Mucosa of descending colon (tissue), 3 donors: ENCODE results near the gene SF3A1. TPM values are rescaled to one million over a fixed set of nuclear protein-coding genes. Genes with fewer than 3 reads are reported as not detected.

Source experiments
- ATAC-seq: fragments of 200-7000 bp; cut with Tn5 transposase; one replicate; pipeline ENCODE4 v1.9.1; 2020; ENCODE audit warnings: mild to moderate bottlenecking, moderate library complexity
- DNase-seq, 3 donors: peaks; one replicate each; pipeline ENCODE4 v3.0.0-alpha.2; 2020
- H3K36me3 ChIP-seq: fragments of 200-600 bp; one replicate; pipeline ENCODE4 v1.8.0; 2021; ENCODE audit warnings: low read depth, mild to moderate bottlenecking
- H3K4me1 ChIP-seq: fragments of 200-600 bp; one replicate; pipeline ENCODE4 v1.8.0; 2021; ENCODE audit warnings: low read depth, mild to moderate bottlenecking
- H3K4me3 ChIP-seq: fragments of 200-600 bp; one replicate; pipeline ENCODE4 v1.8.0; 2021; ENCODE audit warnings: mild to moderate bottlenecking
- H3K9me3 ChIP-seq: fragments of 200-600 bp; one replicate; pipeline ENCODE4 v1.8.0; 2021; ENCODE audit warnings: mild to moderate bottlenecking
- intact Hi-C, 2 donors: fragments of 100-400 bp; cut with DNase I in 1 of 2; cut with micrococcal nuclease in 1 of 2; formaldehyde crosslinking; loops; one replicate each; pipeline versions ENCODE4 v1.11.0 to v1.11.1; 2022; cut with DNase I, micrococcal nuclease
- total RNA-seq, 3 donors: library from RNA; stranded (reverse); fragmentation: NEBNext Ultra II Directional in 2 of 3; extraction: Animal tissue kit (Norgen Biotek cat#: 25700) in 2 of 3; gene quantifications; one replicate each; pipeline versions ENCODE4 v1.2.1 to v1.2.4, GENCODE V29; 2021 to 2023
- TF ChIP-seq, protein P1 (sequence below): fragments of 200-600 bp; IDR thresholded peaks from one replicate; pipeline ENCODE4 v1.8.0; 2022; ENCODE audit warnings: antibody characterized with exemption, mild to moderate bottlenecking
- donor health status: DM: no; HTN: no; CAD: no; lungs with moderate emphysema.
- donor health status: DM: no; HTN: no; CAD: no.
- donor health status: DM: no; HTN: yes; CAD: no.

SF3A1 gene
- total RNA-seq, 3 donors from 2014 or later, result 133 to 152 (median 151) TPM

DNA sequence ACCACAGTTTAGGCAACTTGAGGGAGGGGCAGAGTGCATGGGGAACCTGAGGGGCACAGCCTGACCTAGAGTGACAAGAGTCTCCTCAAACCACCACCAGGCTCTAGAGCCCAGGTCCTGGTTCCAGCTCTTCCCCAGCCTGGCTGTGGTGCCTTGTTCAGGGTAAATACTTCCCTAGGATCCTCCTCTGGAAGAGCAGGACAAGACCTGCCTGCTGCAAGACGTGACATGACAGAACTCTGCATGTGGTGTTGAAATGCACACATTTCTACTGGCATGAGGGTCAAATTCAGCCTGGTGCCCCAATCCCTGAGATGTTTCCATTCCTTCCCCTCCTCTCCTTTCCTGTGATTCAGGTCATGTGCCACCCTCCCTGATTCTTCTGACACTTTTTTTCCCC, 43.5 kb upstream of the SF3A1 start:
- no peaks in the 10 kb centered on the region for H3K36me3 ChIP-seq
- H3K9me3 ChIP-seq, result no peaks in the 10 kb centered on the region
- H3K4me1 ChIP-seq, result peaks cover 13% of the 10 kb centered on the region
- ATAC-seq (no peak), DNase-seq (no peak)
- TF ChIP-seq, protein P1, sequence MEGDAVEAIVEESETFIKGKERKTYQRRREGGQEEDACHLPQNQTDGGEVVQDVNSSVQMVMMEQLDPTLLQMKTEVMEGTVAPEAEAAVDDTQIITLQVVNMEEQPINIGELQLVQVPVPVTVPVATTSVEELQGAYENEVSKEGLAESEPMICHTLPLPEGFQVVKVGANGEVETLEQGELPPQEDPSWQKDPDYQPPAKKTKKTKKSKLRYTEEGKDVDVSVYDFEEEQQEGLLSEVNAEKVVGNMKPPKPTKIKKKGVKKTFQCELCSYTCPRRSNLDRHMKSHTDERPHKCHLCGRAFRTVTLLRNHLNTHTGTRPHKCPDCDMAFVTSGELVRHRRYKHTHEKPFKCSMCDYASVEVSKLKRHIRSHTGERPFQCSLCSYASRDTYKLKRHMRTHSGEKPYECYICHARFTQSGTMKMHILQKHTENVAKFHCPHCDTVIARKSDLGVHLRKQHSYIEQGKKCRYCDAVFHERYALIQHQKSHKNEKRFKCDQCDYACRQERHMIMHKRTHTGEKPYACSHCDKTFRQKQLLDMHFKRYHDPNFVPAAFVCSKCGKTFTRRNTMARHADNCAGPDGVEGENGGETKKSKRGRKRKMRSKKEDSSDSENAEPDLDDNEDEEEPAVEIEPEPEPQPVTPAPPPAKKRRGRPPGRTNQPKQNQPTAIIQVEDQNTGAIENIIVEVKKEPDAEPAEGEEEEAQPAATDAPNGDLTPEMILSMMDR, result no peak
- H3K4me3 ChIP-seq, result no peak overlapping the region
- intact Hi-C loops, result no loop called here

GRCh38 chr22:30399718-30400117, 43.0 kb upstream of the SF3A1 start:
- H3K9me3 ChIP-seq, result no peaks in the 10 kb centered on the region
- ATAC-seq (no peak), DNase-seq (no peak)
- TF ChIP-seq, protein P1, result no peak
- H3K4me1 ChIP-seq, result peaks cover 13% of the 10 kb centered on the region
- intact Hi-C loops, result no loop called here
- H3K36me3 ChIP-seq, result no peaks in the 10 kb centered on the region
- no peak overlapping the region for H3K4me3 ChIP-seq

- intact Hi-C loops, result no loop called here
- H3K4me3 ChIP-seq, result no peak overlapping the region
- H3K36me3 ChIP-seq, result no peaks in the 10 kb centered on the region
- TF ChIP-seq, protein P1, result no peak
- H3K4me1 ChIP-seq, result peaks cover 13% of the 10 kb centered on the region
- DNase-seq, result no peak
- ATAC-seq, result no peak
- H3K9me3 ChIP-seq, result no peaks in the 10 kb centered on the region
These were observed 42.3 kb upstream of the SF3A1 start for GRCh38 chr22:30398685-30399680.

- TF ChIP-seq, protein P1, result no peak
- no peak overlapping the region for H3K4me3 ChIP-seq
- ATAC-seq, result no peak
- H3K36me3 ChIP-seq, result no peaks in the 10 kb centered on the region
- intact Hi-C loops, result no loop called here
- H3K4me1 ChIP-seq, result peaks cover 13% of the 10 kb centered on the region
- no peak for DNase-seq
- no peaks in the 10 kb centered on the region for H3K9me3 ChIP-seq
These were observed 41.3 kb upstream of the SF3A1 start for GRCh38 chr22:30397656-30398635.

DNA sequence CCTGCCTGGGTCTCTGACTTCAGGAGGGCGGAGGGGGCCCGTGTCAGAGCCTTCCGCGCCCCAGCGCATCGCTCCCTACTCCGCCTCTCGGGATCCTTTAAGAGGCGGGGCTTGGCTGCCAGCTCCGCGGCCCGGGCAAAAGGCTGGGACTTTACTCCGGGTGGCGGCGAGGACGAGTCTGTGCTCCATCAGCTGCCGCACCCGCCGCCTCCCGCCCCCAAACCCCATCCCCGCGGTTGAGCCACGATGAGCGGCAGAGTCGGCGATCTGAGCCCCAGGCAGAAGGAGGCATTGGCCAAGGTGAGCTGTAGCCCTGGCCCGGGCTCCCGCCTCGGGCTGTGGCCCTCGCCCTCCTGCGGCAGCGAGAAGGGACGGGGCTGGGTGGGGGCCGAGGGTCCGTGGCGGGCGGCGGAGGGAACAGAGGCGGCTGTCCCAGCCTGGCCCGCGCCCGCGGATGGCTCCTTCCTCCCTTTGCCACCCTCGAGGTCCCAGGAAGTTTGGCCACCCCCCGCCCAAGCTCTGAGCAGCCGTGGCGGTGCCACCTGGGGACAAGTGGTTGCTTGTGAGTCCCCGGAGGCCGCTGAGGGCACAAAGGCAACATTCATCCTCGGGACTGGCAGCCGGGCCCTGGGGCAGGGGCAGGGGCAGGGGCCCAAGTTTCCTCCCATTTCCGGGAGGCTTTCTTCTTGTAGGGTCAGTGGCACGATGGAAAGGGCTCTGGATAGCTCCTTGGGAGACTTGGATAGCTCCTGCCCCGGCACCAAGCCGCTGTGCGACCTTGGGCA, 40.4 kb upstream of the SF3A1 start, which contains the start of gene SEC14L2:
Gene SEC14L2 (plus strand): TSS at position 148 of the 785 bp plus-strand sequence. CDS start 99 bp downstream, at position 247.
- Histone ChIP-seq H3K4me1 (peaks cover 13% of the 10 kb centered on the region), H3K4me3 (no peak within 1 kb of the TSS), H3K36me3 (no peaks in the 10 kb centered on the region), H3K9me3 (no peaks in the 10 kb centered on the region)
- TF ChIP-seq, protein P1, result no peak
- intact Hi-C loops, result no loop called here
- DNase-seq, result peak; percentile 73 to 83 (median 76)
- peak; percentile 88 for ATAC-seq
